ENCODE data around the gene RBM15. TPM values are rescaled to one million over a fixed set of nuclear protein-coding genes. Genes with fewer than 3 reads are reported as not detected.
A peak's percentile ranks its signal among the peaks of the same experiment; 100 is the strongest.

RBM15 gene
- total and polyA plus RNA-seq, 2 of the 13 experiments (the other 11 are each of a cell fraction or from before 2014, with no cell fraction given), result 13.5 to 36.4 TPM

GRCh38 chr1:110338309-110338885, 780 bp upstream of the RBM15 start (continued):
- TF ChIP-seq HOXA9 (CRISPR knock-in tag; IDR thresholded peaks at IDR 0.05; ENCODE audit: borderline replicate concordance) (peak; percentile 89; the same call in 1 of the 2 replicates), MZF1 (CRISPR knock-in tag; IDR thresholded peaks at IDR 0.05; ENCODE audit: borderline replicate concordance) (no peak), E2F1 (CRISPR knock-in tag; IDR thresholded peaks at IDR 0.05) (peak; percentile 53), HMGA1 (CRISPR knock-in tag; conservative IDR thresholded peaks at IDR 0.05) (no peak), JUNB (CRISPR knock-in tag; IDR thresholded peaks at IDR 0.05; ENCODE audit: borderline replicate concordance) (peak; percentile 10; the same call in 1 of the 2 replicates), RAD51 (IDR thresholded peaks at IDR 0.05; ENCODE audit: borderline replicate concordance) (no peak), PAXIP1 (CRISPR knock-in tag; conservative IDR thresholded peaks at IDR 0.05) (peak; percentile 33), RBM39 (IDR thresholded peaks at IDR 0.05; ENCODE audit: low read depth, low read length, poor library complexity, severe bottlenecking) (peak; percentile 95), ZNF12 (CRISPR knock-in tag; IDR thresholded peaks at IDR 0.05) (peak; percentile 19; the same call in 1 of the 2 replicates), JDP2 (CRISPR knock-in tag; IDR thresholded peaks at IDR 0.05; ENCODE audit: borderline replicate concordance) (no peak; the same call in 1 of the 2 replicates), MAX (IDR thresholded peaks at IDR 0.05) (peak; percentile 95), HOXA7 (CRISPR knock-in tag; IDR thresholded peaks at IDR 0.05) (no peak), ZNF883 (CRISPR knock-in tag; IDR thresholded peaks at IDR 0.05; ENCODE audit: not compliant biosample characterization) (no peak), E2F2 (CRISPR knock-in tag; IDR thresholded peaks at IDR 0.05; ENCODE audit: borderline replicate concordance) (peak; percentile 78; the same call in 1 of the 2 replicates), ZZZ3 (CRISPR knock-in tag; IDR thresholded peaks at IDR 0.05; ENCODE audit: borderline replicate concordance) (0 out of 2 replicates have a peak, but pooled peaks have one; percentile 49), ZNF777 (CRISPR knock-in tag; IDR thresholded peaks at IDR 0.05) (peak; percentile 91), TFDP2 (CRISPR knock-in tag; IDR thresholded peaks at IDR 0.05) (peak; percentile 38; the same call in 1 of the 2 replicates), WIZ (CRISPR knock-in tag; IDR thresholded peaks at IDR 0.05) (no peak), HCFC1 (IDR thresholded peaks at IDR 0.05; ENCODE audit: low read depth, low read length) (0 out of 2 replicates have a peak, but pooled peaks have one; percentile 4), NFKB2 (CRISPR knock-in tag; IDR thresholded peaks at IDR 0.05; ENCODE audit: borderline replicate concordance) (peak; percentile 68; the same call in 1 of the 2 replicates), MEIS2 (CRISPR knock-in tag; IDR thresholded peaks at IDR 0.05) (peak; percentile 47), ZMYM3 (CRISPR knock-in tag; IDR thresholded peaks at IDR 0.05) (0 out of 2 replicates have a peak, but pooled peaks have one; percentile 49), GATA4 (IDR thresholded peaks at IDR 0.05; ENCODE audit: borderline replicate concordance, low read depth) (peak; percentile 20; the same call in 1 of the 2 replicates)

Measured in HepG2 (cell line).